Activated effector memory CD4-positive, alpha-beta T cell treated with Interleukin-2 at 50 U/mL for 16 hours (primary cell): Measurements from ENCODE around the gene BRD3OS.
A peak's percentile ranks its signal among the peaks of the same experiment; 100 is the strongest.
"Not testable (repeated sequence)": the region's sequence is repeated elsewhere in the genome, so short reads cannot be mapped to it uniquely, and the experiment has no call there.

Source experiments
- DNase-seq: peaks from one replicate; pipeline ENCODE4 v3.0.0-alpha.2; 2020

Gene BRD3OS

DNA sequence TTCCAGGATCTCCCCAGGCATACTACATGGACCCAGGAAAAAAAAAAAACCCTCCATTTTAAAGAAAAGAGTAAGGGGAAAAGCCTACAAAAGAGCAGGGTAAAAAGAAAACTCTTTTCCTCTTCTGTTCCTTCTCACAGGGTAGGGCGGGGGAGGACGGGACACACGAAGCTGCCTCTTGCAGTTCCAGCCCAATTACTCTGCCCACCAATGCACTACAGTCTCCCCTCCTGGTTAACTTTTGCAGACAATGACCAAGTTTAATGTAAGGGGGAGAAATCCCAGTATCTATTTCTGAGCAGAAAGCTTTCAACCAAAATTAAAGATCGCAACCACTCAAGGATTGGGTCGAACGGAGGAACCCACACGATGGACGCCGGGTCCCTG lies 41.2 kb downstream of the BRD3OS start:
- DNase-seq: no peak

- peak; percentile 37 for DNase-seq
These were observed 41.9 kb downstream of the BRD3OS start for GRCh38 chr9:134066913-134067851.

DNA sequence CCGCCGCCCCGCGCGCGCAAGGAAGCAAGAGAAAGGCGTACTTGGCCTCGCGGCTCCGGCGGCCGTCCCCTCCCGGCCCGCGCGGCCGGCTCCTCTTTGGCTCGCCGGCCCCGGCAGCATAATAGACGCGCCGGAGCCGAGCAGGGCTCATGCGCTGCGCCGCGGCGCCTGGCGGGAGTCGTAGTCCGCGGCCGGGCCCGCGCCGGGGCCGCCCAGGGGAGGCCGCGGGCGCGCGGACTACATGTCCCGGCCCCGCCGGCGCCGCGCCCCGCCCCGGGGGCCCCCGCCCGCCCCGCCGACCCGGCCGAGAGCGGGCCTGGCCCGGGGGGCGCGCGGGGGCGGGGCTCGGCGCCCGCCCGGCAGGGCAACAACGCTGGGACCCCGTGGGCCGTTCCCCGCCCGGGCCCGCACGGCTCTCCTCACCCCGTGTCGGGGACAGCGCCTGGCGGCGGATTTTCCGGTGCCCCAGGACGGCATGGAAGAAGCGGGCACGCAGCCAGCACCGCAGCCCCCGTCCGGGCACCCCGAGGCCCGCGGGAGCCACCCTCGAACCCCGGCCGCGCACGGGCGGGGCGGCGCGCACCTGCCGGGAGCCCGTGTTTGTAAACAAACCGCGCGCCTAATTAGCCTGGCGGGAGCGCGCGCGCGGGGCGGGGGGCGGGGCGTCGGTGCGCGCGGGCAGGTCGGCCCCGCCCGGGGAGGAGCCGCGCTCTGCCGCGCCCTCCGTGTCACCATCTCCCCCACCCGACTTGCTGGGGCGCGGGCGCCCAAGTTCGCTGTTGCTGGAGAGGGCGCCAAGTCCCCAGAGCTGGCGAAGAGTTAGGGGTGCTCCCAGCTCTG lies 42.8 kb downstream of the BRD3OS start, which contains the start of gene BRD3:
BRD3 (minus strand) TSS at position 123 of the 840 bp plus-strand sequence. CDS start 14,549 bp downstream, outside the sequence.
- peak; percentile 77 for DNase-seq

GRCh38 chr9:134068744-134069479 lies 43.6 kb downstream of the BRD3OS start:
- DNase-seq: no peak

- DNase-seq: no peak
These were observed 44.5 kb downstream of the BRD3OS start for GRCh38 chr9:134069480-134070399.

DNA sequence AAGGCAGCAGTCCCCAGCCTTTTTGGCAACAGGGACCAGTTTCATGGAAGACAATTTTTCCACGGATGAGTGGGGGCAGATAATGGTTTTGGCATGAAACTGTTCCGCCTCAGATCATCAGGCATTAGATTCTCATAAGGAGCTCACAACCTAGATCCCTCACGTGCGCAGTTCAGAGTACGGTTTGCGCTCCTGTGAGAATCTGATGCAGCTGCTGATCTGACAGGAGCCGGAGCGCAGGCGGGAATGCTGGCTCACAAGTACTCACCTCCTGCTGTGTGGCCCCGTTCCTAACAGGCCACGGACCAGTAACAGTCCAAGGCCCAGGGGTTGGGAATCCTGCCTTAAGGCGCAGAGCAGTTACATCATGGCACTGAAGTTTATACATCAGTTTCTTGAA lies 45.9 kb downstream of the BRD3OS start:
- no peak for DNase-seq

- DNase-seq: not testable (repeated sequence)
These were observed 47.4 kb downstream of the BRD3OS start for GRCh38 chr9:134072683-134073082.

DNA sequence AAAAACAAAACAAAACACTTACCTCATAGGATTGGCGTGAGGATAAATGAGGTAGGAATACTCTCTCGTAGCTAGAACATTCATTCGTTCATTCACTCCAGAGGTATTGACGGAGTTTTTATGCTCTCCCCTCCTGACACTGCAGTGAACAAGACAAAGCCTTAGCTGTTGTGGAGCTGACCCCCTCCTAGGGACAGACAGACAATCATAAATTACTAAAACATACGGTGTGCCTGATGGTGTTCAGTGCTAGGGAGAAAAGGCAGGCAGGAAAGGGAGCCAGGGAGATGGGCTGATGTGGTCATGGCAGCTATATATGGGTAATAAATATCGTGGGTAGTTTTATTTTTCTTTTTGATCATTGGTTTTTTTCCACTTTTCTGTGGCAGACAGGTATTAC lies 48.2 kb downstream of the BRD3OS start:
- no peak for DNase-seq

GRCh38 chr9:134075689-134076088 lies 50.4 kb downstream of the BRD3OS start:
- not testable (repeated sequence) for DNase-seq

GRCh38 chr9:134076644-134077043 lies 51.4 kb downstream of the BRD3OS start:
- DNase-seq: no peak
